Measurements from ENCODE around the gene DLX3. TPM values are rescaled to one million over a fixed set of nuclear protein-coding genes. Genes with fewer than 3 reads are reported as not detected.

The DLX3 gene
- total RNA-seq, 3 donors from 2014 or later: 0.22 TPM; not detected in 2

DNA sequence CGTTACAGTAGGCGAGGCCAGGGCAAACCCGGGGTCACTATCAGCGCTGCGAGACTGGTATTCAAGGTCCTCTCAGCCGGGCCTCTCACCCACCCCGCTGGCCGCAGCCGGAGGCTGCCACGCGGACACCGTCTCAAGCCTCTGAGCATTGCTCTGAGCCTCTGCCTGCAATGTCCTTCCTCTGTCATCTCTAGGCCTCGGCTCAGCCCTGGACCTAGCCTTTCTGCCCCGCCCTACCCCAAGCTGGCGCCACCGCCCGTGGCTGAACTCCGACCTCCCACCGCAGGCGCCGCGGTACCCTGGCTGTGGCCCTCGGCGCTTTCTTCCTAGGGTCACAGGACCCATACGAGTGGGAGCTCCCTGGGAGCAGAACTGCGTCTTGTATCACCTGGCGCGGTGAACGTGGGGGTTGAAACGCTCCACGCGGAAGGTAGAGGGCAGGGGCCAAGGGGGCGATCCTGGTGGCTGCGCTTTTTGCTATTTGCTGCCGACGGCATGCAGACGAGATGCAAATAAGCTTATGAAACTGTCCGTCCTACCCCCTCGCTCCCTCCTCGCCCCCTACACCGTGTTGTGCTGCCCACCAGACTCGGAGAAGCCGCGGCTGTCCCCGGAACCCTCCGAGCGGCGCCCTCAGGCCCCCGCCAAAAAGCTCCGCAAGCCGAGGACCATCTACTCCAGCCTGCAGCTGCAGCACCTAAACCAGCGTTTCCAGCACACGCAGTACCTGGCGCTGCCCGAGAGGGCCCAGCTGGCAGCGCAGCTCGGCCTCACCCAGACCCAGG is 22.3 kb downstream of the DLX3 start:
- ATAC-seq (no peak), DNase-seq (no peak)
- TF ChIP-seq, protein P1, sequence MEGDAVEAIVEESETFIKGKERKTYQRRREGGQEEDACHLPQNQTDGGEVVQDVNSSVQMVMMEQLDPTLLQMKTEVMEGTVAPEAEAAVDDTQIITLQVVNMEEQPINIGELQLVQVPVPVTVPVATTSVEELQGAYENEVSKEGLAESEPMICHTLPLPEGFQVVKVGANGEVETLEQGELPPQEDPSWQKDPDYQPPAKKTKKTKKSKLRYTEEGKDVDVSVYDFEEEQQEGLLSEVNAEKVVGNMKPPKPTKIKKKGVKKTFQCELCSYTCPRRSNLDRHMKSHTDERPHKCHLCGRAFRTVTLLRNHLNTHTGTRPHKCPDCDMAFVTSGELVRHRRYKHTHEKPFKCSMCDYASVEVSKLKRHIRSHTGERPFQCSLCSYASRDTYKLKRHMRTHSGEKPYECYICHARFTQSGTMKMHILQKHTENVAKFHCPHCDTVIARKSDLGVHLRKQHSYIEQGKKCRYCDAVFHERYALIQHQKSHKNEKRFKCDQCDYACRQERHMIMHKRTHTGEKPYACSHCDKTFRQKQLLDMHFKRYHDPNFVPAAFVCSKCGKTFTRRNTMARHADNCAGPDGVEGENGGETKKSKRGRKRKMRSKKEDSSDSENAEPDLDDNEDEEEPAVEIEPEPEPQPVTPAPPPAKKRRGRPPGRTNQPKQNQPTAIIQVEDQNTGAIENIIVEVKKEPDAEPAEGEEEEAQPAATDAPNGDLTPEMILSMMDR (IDR thresholded peaks at IDR 0.05): no peak

DNA sequence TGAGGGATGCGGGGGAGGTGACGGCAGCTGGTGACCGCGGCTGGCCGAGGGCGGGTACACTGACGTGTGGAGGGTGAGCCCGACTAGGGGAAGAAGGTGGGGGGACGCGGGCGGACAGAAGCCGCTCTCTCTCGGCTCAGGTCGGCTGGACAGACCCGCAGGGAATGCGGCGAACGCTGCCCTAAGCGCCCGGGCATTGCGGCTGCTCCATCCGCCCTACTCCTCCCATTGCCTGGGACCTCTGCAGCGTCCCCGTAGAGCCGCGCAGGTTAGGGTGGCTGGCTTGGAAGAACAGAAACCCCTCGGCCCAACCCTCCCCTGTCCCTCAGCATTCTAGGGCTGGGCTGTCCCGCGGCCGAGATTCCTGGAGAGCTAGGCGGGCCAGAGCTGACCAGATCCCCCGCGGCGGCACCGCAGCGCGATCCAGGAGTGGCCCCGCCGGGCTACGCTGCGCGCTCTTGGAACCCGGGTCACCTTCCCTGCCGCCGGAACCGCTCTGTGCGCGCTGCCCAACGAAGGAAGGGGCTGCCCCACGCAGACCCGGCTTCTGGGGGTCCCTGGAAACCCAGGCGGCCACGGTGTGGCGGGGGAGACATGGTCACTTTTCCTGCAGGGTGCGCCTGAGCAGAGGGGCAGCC is 23.1 kb downstream of the DLX3 start:
- Histone ChIP-seq H3K4me3 (no peak overlapping the region), H3K9me3 (no peaks in the 10 kb centered on the region), H3K36me3 (ENCODE audit: low read depth) (no peaks in the 10 kb centered on the region), H3K4me1 (ENCODE audit: low read depth) (peaks cover 12% of the 10 kb centered on the region)
- intact Hi-C loops (cut with DNase I, micrococcal nuclease): no loop called here
- no peak for DNase-seq
- no peak for ATAC-seq
- TF ChIP-seq, protein P1 (IDR thresholded peaks at IDR 0.05): no peak

More for the DNA sequence above, 22.3 kb downstream of the DLX3 start:
- no peaks in the 10 kb centered on the region for H3K36me3 ChIP-seq (ENCODE audit: low read depth)
- H3K4me1 ChIP-seq (ENCODE audit: low read depth): peaks cover 12% of the 10 kb centered on the region
- intact Hi-C loops (cut with DNase I, micrococcal nuclease): no loop called here
- no peak overlapping the region for H3K4me3 ChIP-seq
- H3K9me3 ChIP-seq: no peaks in the 10 kb centered on the region

DNA sequence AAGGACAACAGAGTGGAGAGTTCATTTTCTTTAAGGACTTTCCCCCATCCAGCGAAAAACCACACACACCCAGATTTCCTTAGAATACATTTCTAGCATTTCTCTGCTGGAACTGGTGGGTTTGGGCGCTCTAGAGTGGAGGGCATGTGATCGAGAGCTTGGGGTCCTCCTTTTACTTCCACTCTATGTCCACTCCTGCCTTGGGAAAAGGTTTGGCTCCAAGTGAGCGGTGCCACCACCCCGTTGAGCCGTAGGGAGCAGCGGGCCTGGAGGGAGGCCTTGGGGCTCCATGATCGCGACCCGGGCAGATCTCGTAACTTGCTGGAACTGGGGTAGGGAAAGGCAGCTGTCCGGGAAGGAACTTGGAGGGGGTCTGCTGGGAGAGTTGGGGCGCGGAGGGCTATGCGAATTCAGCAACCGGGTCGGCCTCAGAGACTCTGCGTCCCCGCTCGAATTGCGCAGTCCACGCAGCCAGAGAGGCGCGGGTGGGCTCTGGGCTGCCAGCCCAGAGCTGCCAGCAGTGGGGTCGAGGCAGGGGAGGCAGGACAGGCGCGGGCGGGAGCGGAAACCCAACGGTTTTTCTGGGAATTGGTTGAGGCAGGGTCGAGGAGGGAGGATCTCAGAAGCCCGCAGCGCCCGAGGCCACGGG is 23.7 kb downstream of the DLX3 start:
- H3K4me3 ChIP-seq: no peak overlapping the region
- TF ChIP-seq, protein P1 (IDR thresholded peaks at IDR 0.05): no peak
- ATAC-seq: no peak
- no peaks in the 10 kb centered on the region for H3K9me3 ChIP-seq
- DNase-seq: no peak
- peaks cover 12% of the 10 kb centered on the region for H3K4me1 ChIP-seq (ENCODE audit: low read depth)
- H3K36me3 ChIP-seq (ENCODE audit: low read depth): no peaks in the 10 kb centered on the region
- intact Hi-C loops (cut with DNase I, micrococcal nuclease): no loop called here

DNA sequence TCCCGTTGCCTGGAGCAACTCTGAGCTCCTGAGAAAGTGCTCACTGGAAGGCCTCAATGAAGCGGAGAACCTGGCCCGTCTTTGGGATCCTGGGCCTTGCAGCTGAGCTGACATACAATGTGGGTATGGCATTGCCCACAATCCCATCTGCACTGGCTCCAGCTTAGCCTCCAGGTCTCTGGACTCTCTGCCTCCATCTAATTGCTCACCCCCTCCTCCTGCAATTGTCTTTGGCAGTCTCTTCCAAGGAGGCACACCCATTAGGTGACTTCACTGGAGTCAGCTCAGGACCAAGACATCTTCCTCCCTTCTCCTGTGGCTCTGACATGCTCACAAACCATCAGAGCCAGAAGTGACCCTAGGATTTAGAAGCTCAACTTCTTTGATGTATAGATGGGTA is 24.5 kb downstream of the DLX3 start:
- intact Hi-C loops (cut with DNase I, micrococcal nuclease): no loop called here
- ATAC-seq: no peak
- H3K9me3 ChIP-seq: no peaks in the 10 kb centered on the region
- H3K4me3 ChIP-seq: no peak overlapping the region
- H3K36me3 ChIP-seq (ENCODE audit: low read depth): no peaks in the 10 kb centered on the region
- DNase-seq: no peak
- peaks cover 12% of the 10 kb centered on the region for H3K4me1 ChIP-seq (ENCODE audit: low read depth)
- TF ChIP-seq, protein P1 (IDR thresholded peaks at IDR 0.05): no peak

DNA sequence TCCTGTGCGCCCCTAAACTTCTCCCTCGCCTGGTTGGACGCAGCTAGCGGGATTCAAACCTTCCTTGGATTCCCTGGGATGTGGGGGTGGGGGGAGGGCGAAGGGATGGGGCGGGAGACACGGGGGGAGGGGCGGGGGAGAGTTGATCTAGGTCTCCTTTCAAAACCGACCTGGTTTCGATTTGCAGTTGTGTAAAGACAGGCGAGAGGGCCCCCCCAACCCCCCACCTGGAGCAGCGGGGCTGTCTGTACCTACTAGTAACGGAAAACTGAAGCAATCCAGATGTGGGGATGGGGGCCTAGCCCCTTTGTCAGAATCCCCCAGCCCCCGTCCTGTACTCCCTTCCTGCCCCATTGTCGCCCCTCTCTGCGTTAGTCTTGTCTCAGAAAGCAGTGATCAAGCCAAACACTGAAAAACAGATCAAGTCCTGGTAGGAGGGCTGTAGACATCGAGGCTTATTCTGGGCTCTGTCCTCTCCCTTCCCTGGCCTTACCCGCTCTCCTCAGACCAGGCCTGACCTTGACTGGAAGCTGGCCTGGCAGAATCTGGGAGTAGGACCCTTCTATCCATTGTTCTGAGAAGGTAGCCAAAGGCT is 25.1 kb downstream of the DLX3 start:
- Histone ChIP-seq H3K9me3 (no peaks in the 10 kb centered on the region), H3K4me1 (ENCODE audit: low read depth) (peaks cover 12% of the 10 kb centered on the region), H3K4me3 (no peak overlapping the region), H3K36me3 (ENCODE audit: low read depth) (no peaks in the 10 kb centered on the region)
- TF ChIP-seq, protein P1 (IDR thresholded peaks at IDR 0.05): no peak
- DNase-seq (no peak), ATAC-seq (no peak)
- intact Hi-C loops (cut with DNase I, micrococcal nuclease): no loop called here

All from mucosa of descending colon (tissue), 3 donors.